HG03103 (cell line): Measurements from ENCODE around the gene NSA2.
"Not testable (repeated sequence)": the region's sequence is repeated elsewhere in the genome, so short reads cannot be mapped to it uniquely, and the experiment has no call there.

Source experiments
- ATAC-seq: cut with Tn5 transposase; IDR thresholded peaks from one replicate; pipeline ENCODE4 v1.9.1; 2021; ENCODE audit warnings: low read depth; ENCODE audit not compliant: unreplicated experiment

NSA2 gene

DNA sequence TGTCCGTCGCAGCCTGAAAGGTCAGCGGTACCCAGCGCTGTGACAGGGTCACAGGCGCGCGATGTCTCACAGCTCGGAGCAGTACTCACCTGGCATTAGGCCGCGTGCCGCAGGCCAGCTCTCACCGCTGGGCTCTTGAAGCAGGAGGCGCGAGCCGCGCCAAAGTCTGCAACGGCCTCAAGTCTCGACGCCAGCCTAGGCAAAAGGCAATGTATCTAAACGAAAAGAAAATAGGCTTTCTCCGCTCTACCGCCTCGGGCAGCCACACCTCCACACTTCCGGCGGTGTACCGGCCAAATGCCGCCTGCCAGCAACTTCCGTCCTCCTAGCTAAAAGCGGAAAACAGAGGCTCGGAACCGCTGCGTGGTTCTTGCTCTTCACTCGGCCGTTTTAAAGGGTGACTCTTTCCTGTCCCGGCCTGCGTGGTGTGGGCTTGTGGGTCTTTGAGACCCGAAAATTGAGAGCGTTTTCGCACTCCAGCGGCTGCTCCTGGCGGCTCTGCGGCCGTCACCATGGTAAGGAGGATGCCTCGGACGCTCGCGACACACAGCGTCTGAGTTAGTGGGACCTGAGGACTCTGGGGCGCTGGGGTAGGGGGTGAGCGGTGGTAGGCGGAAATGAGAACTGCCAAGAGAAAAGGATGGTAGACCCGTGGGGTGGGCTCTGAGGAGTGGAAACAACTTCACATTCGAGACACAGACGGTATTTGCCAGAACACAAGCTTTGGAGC is at the start of gene NSA2, which contains the start of gene GFM2:
TSS of gene NSA2 (plus strand) at position 401 of the 730 bp plus-strand sequence. CDS start at position 513, 112 bp downstream.
TSS of gene GFM2 (minus strand) at position 269 of the 730 bp plus-strand sequence. CDS start 3,375 bp downstream, outside the sequence.
- peak; percentile 76 for ATAC-seq

DNA sequence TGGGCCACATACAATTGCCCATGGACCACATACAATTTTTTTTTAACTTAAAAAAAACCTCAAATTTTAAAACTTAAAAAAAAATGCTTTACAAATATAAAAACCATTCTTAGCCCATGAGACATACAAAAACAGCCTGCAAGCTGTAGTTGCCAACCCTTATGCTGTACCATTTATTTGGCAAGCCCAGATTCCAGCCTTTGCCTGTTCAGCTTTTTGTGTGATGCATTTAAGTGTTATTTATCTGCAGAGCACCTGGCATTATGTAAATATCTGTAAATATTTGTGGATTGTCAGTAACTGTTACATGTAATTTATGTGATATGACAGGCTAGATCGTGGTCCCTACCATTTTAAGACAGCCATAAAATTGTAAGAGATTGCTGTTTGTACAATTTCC is 49.5 kb upstream of the NSA2 start:
- ATAC-seq: no peak

DNA sequence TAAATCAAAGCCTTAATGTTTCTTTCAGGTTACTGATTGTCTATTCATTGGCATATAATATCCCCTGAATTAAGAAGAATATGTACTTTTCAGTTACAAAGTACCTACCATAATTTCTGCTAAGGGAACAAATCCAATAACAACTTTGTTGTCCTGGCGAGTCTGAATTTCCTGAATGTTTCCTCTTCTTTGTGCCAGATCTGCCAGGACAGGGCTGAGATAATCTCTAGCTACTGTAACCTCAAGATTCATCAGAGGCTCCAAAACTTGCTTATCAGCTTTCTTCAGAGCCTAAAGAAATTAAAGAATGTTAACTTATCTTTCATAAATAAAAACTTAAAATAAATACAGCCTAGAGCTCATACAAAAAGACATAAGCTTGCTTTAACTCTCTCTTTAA is 44.8 kb upstream of the NSA2 start:
- ATAC-seq: no peak

DNA sequence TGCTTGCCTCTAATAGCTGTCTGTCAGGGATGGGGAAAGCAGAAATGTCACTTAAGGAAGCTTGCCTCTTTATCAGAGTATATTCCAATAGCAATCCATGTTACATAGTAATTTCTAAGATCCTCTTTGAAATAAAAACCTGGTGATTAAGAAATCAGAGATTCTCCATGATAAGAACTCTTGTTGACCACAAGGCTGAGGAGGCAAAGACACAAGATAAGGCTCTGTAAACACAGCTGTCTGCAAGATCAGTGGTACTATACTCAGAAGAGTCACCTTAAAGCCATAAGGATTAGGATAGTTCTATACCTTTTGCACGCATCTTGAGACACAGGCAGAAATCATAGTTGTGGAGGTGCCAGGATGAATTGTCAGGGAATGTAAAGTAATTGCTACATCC is 41.7 kb upstream of the NSA2 start:
- no peak for ATAC-seq

DNA sequence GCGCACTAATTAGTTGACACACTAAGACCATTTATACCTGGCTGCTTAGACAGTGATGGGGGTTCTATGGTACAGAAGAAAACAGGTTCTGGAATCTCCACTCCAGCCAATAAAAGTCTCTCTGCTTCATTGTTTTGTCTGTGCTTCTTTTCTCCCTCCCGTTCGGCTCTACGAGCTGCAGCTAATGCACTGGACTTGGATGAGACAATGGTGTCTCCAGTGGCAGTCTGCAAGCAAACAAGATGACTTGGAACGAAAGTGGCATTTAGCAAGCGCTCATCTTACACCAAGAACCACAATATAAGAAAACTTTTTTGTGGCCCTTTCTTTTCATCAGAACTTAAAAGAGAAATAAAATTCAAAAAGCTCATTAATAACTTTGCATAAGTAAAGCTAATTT is 30.3 kb upstream of the NSA2 start:
- no peak for ATAC-seq

DNA sequence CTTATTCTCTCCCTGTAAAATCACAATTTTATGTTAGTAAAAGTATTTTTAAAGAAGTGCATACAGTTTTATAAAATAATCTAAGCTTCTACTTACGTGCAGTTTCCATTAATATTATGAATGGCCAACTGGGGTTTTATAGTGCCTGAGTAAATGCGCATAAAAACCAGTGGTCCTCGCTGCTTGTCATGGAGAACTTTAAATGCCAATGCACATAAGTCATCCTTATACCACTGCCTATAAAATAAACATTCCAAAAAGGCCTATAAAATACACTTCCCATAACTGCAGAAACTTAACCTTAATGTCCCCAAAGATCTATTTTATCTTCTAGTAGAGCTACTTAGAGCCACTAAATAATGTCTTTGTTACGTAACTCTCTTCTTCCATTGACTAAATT is 28.6 kb upstream of the NSA2 start:
- ATAC-seq: no peak

DNA sequence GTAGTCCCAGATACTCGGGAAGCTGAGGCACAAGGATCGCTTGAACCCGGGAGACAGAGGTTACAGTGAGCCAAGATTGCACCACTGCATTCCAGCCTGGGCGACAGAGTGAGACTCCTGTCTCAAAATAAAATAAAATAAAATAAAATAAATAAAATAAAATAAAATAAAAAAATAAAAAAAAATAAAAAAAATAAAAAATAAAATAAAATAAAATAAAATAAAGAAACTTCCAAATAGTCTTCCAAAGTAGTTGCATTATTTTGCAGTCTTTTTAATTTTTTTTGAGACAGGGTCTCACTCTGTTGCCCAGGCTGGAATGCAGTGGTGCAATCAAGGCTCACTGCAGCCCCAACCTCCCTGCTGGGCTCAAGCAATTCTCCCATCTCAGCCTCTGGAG is 18.3 kb upstream of the NSA2 start:
- not testable (repeated sequence) for ATAC-seq

DNA sequence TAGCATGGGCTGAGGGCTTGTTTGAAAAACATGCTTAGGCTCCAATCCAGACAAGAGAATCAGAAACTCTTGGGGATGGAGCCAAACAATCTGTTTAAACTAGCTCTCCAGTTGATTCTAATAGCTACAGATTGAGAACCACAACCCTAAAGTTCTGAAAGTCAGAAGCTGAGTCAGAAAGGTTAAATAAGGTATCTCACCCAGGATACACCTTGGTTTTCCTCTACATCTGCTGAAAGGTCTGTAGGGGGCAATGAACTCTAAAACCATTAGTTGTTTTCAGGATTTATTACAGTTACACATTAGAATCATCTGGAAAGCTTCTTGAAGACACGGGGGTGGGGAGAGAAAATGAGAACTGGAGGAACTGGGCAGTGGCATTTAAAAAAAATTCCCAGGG is 5.8 kb upstream of the NSA2 start:
- ATAC-seq: no peak

DNA sequence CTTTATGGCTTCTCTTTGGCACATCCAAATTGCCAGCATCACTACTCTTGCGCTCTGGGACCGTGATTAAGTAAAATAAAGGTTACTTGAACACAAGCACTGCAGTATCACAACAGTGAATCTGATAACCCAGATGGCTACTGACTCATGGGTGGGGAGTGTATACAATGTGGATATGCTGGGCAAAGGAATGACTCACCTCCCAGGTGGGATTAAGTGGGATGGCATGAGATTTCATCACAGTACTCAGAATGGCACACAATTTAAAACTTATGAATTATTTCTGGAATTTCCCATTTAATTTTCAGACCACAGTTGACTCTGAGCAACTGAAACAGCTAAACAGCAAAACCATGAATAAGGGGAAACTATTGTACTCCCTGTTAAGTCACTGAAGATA is 4.5 kb upstream of the NSA2 start:
- no peak for ATAC-seq

DNA sequence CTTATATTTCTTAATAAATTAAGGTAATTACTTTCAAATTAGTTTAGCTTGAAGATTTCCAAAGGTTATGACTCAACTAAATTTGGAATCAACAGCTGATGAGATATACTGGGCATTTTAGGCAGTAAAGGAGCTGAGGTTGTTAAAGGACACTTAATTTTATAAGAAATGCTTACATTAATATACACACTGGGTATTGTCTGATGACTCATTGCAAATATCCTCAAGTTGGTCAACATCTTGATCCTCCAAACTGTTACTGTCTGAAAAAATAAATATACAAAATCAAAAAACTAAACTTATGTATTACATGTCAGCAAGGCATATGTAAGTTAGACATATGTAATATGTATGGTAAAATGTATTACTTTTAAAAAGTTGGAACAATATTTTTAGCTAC is 3.5 kb upstream of the NSA2 start:
- no peak for ATAC-seq

DNA sequence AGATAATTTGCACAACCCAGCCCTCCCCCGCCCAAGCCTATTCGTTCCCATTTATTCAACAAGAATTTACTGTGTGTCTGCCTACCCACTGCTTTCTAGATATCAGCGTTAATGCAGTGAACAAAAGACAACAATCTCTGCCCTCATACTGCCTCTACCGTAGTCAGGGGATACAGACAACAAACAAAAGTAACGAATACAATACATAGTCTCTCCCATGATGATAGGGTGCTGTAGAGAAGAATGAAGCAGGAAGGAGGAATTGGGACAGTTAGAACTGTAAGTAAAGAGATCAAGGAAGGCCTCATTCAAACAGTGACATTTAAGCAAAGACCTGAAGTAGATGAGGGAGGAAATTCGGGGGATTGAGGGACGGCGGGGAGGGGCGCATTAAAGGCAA is 1.8 kb upstream of the NSA2 start:
- no peak for ATAC-seq

DNA sequence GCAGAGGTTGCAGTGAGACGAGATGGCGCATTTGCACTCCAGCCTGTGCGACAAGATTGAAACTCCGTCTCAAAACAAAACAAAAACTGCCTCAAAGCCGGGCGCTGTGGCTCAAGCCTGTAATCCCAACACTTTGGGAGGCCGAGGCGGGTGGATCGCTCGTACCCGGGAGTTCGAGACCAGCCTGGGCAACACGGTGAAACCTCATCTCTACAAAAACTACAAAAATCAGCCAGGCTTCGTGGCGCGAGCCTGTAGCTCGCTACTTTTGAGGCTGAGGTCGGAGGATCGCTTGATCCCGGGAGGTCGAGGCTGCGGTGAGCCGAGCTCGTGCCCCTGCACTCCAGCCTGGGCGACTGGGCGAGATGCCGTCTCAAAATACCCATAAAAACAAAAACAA is 1.1 kb upstream of the NSA2 start:
- no peak for ATAC-seq

DNA sequence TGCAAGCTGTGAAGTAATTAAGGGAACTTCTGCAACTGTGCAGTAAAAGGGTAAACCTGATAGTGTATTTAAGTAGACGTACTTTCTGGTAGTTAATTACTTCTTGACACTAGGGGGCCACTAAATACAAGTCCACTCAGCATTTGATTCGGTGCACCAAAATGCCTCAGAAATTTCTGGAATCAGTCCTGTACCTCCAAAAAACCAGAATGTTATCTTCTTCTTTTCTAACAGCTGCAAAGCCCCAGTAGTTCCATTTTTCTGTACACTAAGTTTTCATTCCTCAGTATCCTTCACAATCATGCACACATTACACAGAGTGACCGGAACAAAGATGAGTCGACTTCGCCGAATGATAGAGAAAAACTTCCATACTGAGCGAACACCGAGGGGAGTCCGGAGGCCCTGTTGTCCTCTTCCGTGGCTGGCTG is 616 bp upstream of the NSA2 start:
- peak; percentile 37 for ATAC-seq

DNA sequence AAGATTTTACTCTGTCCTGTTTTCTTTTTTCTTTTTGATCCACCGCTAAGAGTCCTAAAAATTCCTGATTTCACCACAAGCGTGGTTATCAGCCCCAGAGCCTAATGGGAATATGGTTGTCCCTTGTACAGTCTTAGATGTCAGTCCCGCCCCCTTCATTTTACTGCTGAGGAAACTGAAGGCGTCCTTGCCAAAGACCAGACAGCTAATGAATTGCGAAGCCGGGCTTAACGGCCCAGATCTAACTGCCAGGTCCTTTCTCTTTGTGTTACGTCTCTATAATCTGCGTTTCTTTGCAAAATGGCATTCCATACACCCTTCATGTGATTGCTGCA is 497 bp downstream of the NSA2 start:
- peak; percentile 16 for ATAC-seq

DNA sequence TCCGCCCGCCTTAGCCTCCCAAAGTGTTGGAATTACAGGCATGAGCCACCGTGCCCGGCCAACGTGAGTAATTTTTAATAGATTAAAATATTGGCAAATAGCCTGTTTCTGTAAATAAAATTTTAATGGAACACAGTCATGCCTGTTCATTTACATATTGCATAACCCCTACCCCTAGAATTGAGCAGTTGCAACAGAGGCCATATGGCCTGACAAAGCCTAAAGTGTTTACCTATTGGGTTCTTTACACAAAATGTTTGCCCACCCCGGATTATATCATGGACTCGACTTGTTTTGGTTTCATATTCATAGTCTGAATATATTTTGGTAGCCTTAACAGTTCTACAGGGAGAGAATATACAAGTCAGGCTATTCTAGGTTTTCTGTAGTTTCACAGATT is 5.3 kb downstream of the NSA2 start:
- no peak for ATAC-seq

DNA sequence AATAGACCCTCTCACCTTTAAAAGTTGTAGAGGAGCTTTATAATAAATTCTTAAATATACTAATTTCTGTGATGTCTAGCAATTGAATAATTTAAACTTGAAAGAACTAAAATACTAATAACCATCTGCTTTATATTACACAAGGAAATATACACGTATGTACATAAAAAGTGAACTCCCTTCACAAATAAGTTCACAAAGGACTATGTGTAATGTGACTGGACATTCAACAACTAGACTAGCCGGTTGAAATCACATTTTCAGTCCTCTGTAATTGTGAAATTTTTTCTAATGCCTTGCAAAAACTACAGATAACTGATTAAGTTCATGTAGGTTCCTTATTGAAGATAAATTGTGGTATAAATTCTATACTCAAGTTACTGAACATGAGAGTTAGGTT is 11.6 kb downstream of the NSA2 start:
- no peak for ATAC-seq

DNA sequence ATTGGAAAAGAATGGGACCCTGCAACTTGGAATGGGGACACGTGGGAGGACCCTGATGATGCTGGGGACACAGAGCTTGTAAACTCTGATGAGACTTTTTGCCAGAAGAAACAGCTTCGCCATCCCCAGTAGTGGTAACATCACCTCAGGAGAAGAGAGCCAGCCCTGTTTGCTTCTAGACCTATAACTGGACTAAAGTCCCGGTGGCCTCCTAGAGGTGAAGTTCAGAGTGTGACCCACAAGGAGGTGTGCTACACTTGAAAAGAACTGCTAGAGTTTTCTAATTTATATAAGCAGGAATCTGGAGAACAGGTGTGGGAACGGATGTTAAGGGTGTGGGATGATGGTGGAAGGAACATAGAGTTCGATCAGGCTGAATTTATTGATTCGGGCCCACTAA is 19.8 kb downstream of the NSA2 start:
- ATAC-seq: no peak

DNA sequence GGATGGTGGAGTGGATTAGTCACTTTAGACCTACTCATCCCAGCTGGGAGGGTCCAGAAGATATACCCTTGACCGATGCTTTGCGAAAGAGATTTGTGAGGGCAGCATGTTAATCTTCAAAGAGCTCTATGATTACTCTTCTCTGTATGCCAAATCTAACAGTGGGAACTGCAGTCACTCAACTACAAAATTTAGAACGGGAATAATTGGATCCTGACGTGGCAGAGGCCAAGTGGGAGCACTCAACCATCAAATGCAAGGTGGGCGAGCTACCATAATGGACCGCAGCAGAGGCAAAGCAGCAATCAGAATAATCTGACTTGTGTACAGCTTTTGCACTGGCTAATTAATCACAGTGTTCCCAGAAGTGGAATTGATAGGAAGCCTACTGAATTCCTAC is 20.4 kb downstream of the NSA2 start:
- ATAC-seq: no peak

DNA sequence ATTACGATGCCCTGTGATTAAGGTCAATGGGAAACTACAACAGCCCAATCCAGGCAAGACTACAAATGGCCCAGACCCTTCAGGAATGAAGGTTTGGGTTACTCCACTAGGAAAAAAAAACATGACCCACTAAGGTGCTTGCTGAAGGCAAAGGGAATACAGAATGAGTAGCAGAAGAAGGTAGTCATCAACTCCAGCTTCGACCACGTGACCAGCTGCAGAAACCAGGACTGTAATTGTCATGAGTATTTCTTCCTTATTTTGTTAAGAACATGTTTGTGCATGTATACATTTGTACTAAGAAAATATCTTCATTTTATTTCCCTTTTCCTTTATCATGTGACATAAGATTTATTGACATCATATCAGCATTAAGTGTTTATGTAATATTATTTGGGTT is 24.6 kb downstream of the NSA2 start:
- ATAC-seq: not testable (repeated sequence)

DNA sequence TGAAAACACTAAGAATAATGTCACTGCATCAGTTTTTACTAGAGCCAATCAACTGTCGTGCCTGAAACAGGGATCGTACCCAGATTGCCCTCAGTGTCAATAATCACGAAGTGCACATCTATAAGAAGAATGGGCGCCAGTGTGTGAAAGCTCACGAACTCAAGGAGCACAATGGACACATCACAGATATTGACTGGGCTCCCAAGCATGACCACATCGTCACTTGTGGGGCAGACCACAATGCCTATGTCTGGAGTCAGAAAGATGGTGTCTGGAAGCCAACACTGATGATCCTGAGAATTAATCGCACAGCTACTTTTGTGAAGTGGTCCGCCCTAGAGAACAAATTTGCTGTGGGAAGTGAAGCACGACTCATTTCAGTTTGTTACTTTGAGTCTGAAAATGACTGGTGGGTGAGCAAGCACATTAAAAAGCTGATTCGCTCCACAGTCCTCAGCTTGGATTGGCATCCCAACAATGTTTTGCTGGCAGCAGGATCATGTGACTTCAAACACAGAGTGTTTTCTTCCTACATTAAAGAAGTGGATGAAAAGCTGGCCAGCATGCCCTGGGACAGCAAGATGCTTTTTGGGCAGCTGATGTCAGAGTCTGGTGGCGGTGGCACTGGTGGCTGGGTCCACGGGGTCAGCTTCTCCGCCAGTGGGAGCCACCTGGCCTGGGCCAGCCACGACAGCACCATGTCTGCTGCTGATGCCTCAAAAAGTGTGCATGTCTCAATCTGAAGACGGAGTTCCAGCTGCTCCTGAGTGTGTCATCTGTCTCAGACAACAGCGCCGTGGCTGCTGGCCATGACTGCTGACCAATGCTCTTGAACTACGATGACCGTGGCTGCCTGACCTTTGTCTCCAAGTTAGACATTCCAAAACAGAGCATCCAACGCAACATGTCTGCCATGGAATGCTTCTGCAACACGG is 32.2 kb downstream of the NSA2 start:
- no peak for ATAC-seq

DNA sequence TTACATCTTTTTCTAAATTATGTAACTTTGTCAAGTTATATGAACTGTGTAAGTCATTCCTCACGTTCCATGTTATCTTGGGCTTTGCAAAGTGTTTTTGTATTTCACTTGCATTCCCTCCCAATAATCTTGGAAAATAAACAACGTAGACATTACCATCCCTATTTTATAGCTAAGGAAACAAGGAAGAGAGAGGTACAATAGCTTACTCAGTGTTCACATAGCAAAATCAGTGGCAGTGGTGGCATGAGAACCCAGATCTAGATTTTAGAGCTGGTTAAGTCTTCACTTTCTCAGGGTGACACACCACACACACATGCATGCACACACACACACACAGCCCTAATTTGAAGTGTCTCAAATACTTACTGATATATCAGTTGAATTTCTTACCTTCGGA is 34.1 kb downstream of the NSA2 start:
- no peak for ATAC-seq

DNA sequence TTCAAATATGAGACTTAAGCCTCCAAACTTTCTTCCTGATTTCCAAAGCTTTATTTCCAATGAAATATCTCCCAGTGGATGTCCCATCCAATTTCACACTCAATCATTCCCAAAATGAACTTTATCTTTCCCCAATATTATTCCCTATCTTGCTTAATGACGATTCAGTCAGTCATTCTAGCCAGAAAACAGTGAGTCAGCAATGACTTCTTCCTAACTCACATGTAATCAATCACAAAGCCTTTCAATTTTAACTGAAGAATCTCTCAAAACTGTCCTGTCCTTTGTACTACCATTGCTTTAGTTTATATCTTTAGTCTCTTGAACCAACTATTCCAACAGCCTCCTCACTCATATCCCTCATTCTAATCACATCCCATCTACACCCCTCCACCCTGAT is 34.9 kb downstream of the NSA2 start:
- no peak for ATAC-seq
